ENCODE results near the gene OXLD1.
A peak's percentile ranks its signal among the peaks of the same experiment; 100 is the strongest.

OXLD1 gene

DNA sequence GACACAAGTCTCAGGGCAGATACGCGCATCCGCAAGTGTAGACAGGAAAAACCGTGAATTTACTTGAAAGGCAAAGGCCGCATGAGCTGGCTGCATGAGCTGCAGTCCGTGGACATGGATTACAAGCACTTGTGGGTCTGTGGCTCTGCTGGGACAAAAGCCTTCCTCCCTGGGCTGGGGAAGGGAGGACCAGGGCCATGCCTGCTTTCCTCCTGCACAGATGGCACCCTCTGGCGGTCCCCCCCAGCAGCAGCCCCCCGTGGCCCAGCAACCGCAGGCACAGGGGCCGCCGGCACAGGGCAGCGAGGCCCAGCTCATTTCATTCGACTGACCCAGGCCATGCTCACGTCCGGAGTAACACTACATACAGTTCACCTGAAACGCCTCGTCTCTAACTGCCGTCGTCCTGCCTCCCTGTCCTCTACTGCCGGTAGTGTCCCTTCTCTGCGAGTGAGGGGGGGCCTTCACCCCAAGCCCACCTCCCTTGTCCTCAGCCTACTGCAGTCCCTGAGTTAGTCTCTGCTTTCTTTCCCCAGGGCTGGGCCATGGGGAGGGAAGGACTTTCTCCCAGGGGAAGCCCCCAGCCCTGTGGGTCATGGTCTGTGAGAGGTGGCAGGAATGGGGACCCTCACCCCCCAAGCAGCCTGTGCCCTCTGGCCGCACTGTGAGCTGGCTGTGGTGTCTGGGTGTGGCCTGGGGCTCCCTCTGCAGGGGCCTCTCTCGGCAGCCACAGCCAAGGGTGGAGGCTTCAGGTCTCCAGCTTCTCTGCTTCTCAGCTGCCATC lies 35.1 kb upstream of the OXLD1 start:
- DNase-seq = no peak

- no peak for DNase-seq
Measured at GRCh38 chr17:81700353-81701287, 34.2 kb upstream of the OXLD1 start.

DNA sequence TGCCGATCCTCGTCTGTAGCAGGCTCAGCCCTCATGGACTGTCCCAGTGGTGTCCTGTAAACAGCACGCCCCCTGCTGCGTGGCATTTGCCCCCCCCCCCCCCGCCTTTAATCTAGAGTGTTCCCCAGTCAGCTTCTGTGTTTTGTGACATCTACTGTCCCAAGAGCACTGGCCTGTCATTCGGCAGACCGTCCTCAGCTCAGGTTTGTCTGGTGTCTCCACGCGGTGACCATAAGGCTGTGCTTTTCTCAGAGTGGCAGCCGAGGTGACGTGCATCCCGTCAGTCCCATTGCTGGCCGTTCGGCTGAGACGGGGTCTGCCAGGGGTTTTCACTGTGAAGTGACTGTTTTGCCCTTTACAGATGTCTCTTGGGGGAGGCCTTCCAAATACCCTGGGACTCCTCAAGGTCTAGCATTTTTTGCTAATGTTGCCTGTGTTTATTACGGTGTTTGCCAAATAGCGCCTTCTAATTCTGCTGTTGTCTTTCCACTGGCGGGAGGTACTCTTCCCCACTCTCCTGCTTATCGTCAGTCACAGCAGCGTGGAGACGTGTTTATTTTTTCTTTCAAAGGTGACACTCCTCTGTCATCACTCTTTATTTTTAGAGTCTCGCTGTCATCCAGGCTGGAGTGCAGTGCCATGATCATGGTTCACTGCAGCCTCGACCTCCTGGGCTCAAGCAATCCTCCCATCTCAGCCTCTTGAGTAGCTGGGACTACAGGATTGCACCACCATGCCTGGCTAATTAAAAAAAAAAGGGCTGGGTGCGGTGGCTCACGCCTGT lies 31.0 kb upstream of the OXLD1 start:
- no peak for DNase-seq

DNA sequence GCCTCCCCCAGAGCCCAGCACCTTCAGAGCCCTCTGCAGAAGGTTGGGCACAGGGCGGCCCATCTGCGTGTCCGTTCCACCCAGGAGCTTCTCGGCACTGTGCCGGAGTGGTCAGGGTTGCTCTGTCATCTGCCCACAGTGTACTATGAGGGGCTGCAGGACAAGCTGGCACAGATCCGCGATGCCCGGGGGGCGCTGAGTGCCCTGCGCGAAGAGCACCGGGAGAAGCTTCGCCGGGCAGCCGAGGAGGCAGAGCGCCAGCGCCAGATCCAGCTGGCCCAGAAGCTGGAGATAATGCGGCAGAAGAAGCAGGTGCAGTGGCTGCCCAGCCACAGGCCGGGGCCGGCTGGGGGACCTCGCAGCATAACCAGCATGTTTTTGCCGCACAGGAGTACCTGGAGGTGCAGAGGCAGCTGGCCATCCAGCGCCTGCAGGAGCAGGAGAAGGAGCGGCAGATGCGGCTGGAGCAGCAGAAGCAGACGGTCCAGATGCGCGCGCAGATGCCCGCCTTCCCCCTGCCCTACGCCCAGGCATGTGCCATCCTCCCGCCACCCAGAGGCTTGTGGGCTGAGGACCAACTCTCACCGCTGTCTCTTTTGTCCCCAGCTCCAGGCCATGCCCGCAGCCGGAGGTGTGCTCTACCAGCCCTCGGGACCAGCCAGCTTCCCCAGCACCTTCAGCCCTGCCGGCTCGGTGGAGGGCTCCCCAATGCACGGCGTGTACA lies 30.0 kb upstream of the OXLD1 start:
- no peak for DNase-seq

- DNase-seq = no peak
Measured at GRCh38 chr17:81695801-81696200, 29.4 kb upstream of the OXLD1 start.

DNA sequence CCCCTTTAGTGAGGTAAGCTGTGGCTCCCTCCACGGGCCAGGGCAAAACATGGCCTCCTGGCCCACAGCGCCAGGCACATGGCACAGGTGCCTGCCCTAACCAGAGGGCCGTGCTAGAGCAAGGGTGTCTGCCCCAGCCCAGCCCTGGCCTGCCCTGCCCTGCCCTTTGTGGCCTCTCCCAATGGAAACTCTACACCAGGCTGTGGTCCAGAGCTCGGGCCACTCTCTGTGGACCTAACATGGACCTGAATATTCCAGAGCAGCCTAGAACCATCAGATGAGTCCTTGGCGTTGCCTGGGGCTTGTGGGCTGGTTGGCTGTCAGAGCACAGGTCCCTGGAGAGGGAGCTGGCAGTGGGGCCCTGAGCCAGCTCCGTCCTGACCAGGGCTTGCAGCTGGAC lies 28.8 kb upstream of the OXLD1 start:
- no peak for DNase-seq

DNA sequence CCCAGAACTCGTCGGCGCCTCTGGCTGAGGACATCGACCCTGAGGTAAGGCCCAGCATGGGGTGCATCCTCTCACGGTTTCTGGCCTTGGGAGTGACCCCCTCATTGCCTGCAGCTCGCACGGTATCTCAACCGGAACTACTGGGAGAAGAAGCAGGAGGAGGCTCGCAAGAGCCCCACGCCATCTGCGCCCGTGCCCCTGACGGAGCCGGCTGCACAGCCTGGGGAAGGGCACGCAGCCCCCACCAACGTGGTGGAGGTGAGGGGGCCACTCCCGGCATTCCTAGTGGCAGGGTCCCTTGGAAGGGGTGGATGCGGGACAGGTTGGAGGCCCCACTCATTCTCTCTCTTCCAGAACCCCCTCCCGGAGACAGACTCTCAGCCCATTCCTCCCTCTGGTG lies 28.4 kb upstream of the OXLD1 start:
- DNase-seq = no peak

GRCh38 chr17:81693509-81694210 lies 27.3 kb upstream of the OXLD1 start:
- no peak for DNase-seq

DNA sequence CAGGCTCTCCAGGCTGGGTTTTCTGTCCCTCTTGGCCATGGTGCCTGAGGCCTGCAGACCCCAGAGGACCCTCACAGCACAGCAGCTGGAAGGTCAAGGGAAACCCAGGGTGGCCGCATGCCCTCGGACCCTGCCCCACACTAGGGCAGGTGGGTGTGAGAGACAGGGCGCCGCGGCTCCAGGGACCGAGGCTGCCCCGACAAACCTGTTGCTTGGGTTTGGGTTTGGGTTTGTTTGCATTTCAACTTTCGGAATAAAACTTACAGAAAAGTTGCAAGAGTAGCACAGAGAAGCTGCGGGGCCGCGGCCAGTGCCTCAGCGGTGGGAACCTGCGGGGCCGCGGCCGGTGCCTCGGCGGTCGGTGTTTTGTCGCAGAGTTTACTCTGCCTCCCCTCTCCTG lies 25.2 kb upstream of the OXLD1 start:
- no peak for DNase-seq

- no peak for DNase-seq
Measured at GRCh38 chr17:81691196-81691595, 24.8 kb upstream of the OXLD1 start.

DNA sequence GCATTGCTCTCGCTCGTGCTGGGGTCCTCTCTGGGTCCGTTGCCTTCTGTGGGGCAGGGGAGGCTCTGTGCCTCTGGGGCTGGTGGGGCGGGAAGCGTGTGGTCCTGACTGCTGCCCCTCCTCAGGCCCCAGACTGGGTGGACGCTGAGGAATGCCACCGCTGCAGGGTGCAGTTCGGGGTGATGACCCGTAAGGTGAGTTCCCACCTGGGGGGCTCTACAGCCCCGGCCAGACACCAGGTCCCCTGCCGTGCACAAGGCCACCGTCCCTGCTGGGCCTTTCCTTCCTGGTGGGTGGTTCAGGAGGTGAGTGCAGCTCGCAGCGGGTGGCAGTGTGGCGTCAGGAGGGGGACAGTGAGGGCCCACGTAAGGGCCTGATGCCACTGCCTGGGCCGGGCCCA lies 24.1 kb upstream of the OXLD1 start:
- DNase-seq = no peak

GRCh38 chr17:81690066-81690465 lies 23.7 kb upstream of the OXLD1 start:
- no peak for DNase-seq

- no peak for DNase-seq
Measured at GRCh38 chr17:81688616-81689015, 22.2 kb upstream of the OXLD1 start.

- no peak for DNase-seq
Measured at GRCh38 chr17:81687770-81688541, 21.6 kb upstream of the OXLD1 start.

DNA sequence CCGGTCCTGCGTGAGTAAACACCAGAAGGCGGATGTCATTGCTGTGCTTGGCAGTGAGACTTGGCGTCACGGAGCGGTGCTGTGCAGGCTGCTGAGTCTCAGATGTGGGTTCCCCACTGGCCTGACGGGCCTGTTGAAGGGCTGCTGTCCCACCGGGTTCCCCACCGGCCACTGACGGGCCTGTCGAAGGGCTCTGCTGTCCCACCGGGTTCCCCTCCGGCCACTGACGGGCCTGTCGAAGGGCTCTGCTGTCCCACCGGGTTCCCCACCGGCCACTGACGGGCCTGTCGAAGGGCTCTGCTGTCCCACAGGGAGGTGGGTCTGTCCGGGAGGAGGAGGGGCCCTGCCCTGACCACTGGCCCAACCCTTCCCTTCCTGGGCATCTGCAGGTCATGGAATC lies 20.2 kb upstream of the OXLD1 start:
- DNase-seq = no peak

- DNase-seq = no peak
Measured at GRCh38 chr17:81685108-81685507, 18.7 kb upstream of the OXLD1 start.

DNA sequence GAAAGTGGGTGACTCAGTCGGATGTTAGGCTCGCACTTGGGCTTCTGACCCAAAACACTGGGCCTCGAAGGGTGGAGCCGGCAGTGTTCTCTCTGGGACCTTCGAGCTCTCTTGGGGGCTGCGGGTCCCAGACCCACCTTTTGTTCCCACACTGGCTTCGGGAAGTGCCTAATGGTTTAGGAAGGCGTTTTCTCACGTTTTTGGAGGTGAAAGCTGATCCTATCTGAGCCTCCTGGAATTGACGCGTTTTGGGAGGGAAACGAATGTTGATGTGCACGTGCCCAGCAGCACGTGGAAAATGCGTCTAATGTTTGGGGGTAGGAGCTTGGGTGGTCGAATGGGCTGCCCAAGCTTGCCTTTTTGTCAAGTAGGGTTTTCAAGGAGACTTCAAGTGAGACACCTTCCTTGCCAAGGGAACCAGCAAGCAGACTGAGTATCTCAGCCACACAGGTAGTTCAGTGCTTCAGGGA lies 18.1 kb upstream of the OXLD1 start:
- DNase-seq = no peak

DNA sequence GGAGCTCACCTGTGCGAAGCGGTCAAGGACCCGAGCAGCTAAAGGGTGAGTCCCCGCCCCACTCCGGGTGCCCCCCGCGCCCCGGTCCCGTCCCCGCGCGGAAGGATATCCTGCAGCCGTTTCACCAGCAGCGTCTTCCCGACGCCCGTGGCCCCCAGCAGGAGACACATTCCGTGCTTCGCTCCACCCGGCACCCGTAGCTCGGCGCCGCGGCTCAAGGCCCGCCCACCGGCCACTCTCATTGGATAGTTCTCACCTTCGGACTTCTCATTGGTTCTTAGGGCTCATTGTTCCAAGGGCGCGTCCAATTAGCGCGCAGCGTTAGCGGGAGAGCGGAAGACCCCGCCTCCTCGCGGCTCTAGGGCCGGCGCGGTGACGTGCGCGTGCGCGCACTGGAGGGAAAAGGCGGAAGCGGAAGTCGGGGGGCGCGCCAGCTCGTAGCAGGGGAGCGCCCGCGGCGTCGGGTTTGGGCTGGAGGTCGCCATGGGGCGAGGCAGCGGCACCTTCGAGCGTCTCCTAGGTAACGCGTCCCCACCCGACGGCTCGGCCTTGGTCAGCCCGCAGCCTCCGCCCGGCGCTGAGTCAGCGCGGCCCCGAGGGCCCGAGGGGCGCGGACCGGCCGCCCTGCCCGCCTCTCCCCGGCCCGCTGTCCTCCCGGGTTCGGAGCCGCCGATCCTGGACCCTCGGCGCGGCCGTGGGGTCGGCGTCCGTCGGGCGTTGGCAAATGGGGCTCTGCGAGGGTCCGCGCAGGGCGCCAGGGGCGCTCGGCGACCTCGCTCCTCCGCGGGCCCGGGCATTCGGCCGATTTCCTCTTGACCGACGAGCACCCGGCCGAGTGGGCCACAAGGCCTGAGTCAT lies 17.4 kb upstream of the OXLD1 start, which contains the start of the genes ARL16 and HGS:
Gene ARL16 (minus strand): TSS at position 214 of the 858 bp plus-strand sequence. CDS start 44 bp downstream, at position 170.
Gene HGS (plus strand): TSS at position 428 of the 858 bp plus-strand sequence. CDS start 56 bp downstream, at position 484.
- peak; percentile 100 for DNase-seq

GRCh38 chr17:81683208-81683583 lies 16.8 kb upstream of the OXLD1 start:
- no peak for DNase-seq

Data from SHP77 (cell line).